Loucy (cell line): ENCODE results near the gene USB1.

Experiments used
- CTCF ChIP-seq: fragments of 200-600 bp; sonication (generic); conservative IDR thresholded peaks from 2 replicates; pipeline ENCODE4 v1.5.1; 2014; ENCODE audit warnings: mild to moderate bottlenecking, antibody characterized with exemption, low read length
- EZH2phosphoT487 ChIP-seq: fragments of 200-600 bp; IDR thresholded peaks from 2 replicates; pipeline ENCODE4 v1.6.1; 2018; ENCODE audit warnings: antibody characterized with exemption, mild to moderate bottlenecking, moderate library complexity, borderline replicate concordance

GRCh38 chr16:58057784-58058183 is 56.6 kb downstream of the USB1 start:
- TF ChIP-seq CTCF: no peak
- TF ChIP-seq EZH2phosphoT487: no peak
